Kidney epithelial cell (primary cell): Measurements from ENCODE around the gene TSHZ2. TPM values are rescaled to one million over a fixed set of nuclear protein-coding genes. Genes with fewer than 3 reads are reported as not detected.
"Not testable (repeated sequence)": the region's sequence is repeated elsewhere in the genome, so short reads cannot be mapped to it uniquely, and the experiment has no call there.

Source experiments
- DNase-seq: peaks from one replicate; pipeline ENCODE4 v3.0.0-alpha.2; 2010; ENCODE audit warnings: low read depth
- H3K27me3 ChIP-seq: 2 replicates; pipeline ENCODE4 v1.6.0; 2011; ENCODE audit warnings: low read length; ENCODE audit not compliant: control insufficient read depth, insufficient read depth
- H3K36me3 ChIP-seq: 2 replicates; pipeline ENCODE4 v1.5.1; 2011; ENCODE audit warnings: low read length; ENCODE audit not compliant: control insufficient read depth, insufficient read depth
- H3K4me3 ChIP-seq: 2 replicates; pipeline ENCODE4 v1.5.1; 2011; ENCODE audit warnings: low read depth, mild to moderate bottlenecking, control low read depth, low read length
- total RNA-seq: library from RNA; depleted of rRNA; stranded (reverse); fragments of >200 nt; gene quantifications from 2 replicates; pipeline ENCODE4 v1.2.3, GENCODE V29; 2015
- TF ChIP-seq, protein P1 (sequence below): IDR thresholded peaks from 2 replicates; pipeline ENCODE4 v1.5.1; 2011; ENCODE audit warnings: mild to moderate bottlenecking, moderate library complexity, low read length, control low read depth, inconsistent platforms; ENCODE audit not compliant: insufficient read depth, poor library complexity, severe bottlenecking

The TSHZ2 gene
- total RNA-seq, 1 donor from 2014 or later, result 1.0 TPM

DNA sequence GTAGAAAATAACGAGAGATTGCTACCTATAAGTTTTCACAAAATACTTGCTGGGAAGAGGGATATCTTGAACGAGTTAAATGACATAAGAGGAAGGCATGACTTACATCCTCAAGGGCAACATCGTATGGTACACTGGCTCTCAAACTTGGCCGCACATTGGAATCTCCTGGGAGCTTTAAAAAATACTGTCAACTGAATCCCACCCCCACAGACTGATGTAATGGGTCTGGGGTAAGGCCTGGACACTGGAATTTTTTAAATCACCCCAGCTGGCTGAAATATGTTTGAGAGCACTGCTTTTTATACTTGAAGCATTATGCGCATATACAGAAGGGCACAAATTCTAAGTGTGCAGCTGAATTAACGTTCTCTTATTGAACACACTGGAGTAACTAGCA, 8.0 kb upstream of the TSHZ2 start:
- Histone ChIP-seq H3K27me3 (no peaks in the 10 kb centered on the region), H3K36me3 (no peaks in the 10 kb centered on the region), H3K4me3 (no peak overlapping the region)
- DNase-seq, result no peak
- TF ChIP-seq, protein P1, sequence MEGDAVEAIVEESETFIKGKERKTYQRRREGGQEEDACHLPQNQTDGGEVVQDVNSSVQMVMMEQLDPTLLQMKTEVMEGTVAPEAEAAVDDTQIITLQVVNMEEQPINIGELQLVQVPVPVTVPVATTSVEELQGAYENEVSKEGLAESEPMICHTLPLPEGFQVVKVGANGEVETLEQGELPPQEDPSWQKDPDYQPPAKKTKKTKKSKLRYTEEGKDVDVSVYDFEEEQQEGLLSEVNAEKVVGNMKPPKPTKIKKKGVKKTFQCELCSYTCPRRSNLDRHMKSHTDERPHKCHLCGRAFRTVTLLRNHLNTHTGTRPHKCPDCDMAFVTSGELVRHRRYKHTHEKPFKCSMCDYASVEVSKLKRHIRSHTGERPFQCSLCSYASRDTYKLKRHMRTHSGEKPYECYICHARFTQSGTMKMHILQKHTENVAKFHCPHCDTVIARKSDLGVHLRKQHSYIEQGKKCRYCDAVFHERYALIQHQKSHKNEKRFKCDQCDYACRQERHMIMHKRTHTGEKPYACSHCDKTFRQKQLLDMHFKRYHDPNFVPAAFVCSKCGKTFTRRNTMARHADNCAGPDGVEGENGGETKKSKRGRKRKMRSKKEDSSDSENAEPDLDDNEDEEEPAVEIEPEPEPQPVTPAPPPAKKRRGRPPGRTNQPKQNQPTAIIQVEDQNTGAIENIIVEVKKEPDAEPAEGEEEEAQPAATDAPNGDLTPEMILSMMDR, result no peak

DNA sequence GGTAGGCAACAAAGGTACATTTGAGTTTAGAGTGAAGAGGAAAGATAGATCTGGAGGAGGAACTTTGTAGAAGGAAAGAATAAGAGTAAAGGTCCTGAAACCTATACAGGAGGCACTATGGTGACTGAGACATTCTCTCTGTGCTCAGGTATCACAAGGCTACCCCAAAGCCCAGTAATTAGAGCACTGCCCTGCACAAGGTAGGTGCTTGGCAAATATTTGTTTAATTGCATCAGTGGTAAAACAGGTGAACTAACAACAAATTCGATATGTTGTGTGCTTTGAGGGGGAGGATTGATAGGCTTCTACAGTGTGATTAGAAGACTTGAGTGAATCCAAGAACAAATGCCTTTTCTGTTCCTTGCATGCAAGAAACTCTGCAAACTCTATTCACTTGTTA, 6.8 kb upstream of the TSHZ2 start:
- TF ChIP-seq, protein P1, result no peak
- no peak for DNase-seq
- H3K36me3 ChIP-seq, result no peaks in the 10 kb centered on the region
- H3K27me3 ChIP-seq, result no peaks in the 10 kb centered on the region
- no peak overlapping the region for H3K4me3 ChIP-seq

DNA sequence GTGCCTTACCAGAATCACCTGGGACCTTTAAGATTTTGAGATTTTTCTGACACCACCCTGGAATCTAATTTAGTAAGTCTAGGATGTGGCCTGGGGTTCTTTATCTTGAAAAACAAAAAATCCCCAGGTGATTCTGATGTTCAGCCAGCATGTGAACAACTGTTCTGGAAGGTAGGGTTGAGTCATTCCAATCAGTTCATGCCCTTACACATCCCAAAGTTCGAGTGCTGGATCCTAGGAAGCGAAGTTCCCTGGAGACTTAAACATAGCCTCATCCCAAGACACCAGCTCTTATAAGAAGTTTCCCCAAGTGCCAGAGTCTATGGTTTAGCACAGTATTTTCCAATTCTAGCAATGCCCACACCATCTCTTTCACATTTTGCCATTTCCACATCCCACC, 6.3 kb upstream of the TSHZ2 start:
- no peak for DNase-seq
- no peak overlapping the region for H3K4me3 ChIP-seq
- H3K27me3 ChIP-seq, result no peaks in the 10 kb centered on the region
- TF ChIP-seq, protein P1, result no peak
- no peaks in the 10 kb centered on the region for H3K36me3 ChIP-seq

DNA sequence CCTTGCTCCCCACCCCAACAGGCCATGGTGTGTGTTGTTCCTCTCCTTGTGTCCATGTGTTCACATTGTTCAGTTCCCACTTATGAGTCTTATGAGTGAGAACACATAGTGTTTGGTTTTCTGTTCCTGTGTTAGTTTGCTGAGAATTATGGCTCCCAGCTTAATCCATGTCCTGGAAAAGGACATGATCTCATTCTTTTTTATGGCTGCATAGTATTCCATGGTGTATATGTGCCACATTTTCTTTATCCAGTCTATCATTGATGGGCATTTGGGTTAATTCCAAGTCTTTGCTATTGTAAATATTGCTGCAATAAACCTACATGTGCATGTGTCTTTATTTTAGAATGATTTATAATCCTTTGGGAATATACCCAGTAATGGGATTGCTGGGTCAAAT, 5.6 kb upstream of the TSHZ2 start:
- not testable (repeated sequence) for H3K4me3 ChIP-seq, DNase-seq, H3K36me3 ChIP-seq, H3K27me3 ChIP-seq

DNA sequence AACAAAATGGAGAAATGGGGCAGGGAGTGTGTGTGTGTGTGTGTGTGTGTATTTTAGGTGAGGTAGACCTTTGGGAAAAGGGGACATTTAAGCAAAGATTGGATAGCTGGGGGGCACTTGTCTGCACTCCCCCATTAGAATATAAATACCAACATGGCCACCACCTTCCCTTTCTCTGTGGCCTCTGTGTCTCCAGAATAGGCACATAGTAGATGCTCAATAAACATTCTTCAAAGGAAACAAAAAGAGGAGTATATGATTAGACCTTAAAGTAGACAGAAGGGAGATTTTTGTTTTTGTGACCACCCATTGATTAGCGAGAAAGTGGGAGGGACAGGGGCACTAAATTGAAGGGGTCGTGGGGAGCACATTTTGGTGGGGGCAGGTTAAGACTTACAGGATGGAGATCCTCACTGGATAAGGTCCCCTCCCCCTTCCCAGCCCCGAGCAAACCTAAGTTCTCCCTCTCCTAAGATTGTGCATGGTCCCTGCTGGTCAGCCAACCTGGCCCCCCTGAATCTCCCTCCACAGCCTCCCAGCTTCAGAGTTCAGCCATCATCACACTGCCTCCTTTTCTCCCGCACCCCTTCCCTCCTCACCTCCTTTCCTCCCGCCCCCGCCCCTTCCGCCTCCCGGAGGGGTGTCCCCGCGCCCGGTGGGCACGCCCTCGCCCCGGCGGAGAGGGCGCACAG, 514 bp upstream of the TSHZ2 start:
- TF ChIP-seq, protein P1, result no peak
- no peak for DNase-seq
- H3K36me3 ChIP-seq, result no peaks in the 10 kb centered on the region
- H3K4me3 ChIP-seq, result peak overlapping the region; percentile 46
- H3K27me3 ChIP-seq, result peaks cover 10% of the 10 kb centered on the region

GRCh38 chr20:52972965-52973819, 1.0 kb downstream of the TSHZ2 start:
- peaks cover 10% of the 10 kb centered on the region for H3K27me3 ChIP-seq
- no peaks in the 10 kb centered on the region for H3K36me3 ChIP-seq
- TF ChIP-seq, protein P1, result no peak
- no peak for DNase-seq
- peak overlapping the region; percentile 46 for H3K4me3 ChIP-seq
